ENCODE measurements around the gene LCMT1. TPM values are rescaled to one million over a fixed set of nuclear protein-coding genes. Genes with fewer than 3 reads are reported as not detected.

The LCMT1 gene
- total and polyA plus RNA-seq, 2 of the 13 experiments (the other 11 are each of a cell fraction or from before 2014, with no cell fraction given): 41.2 to 48.7 TPM

GRCh38 chr16:25177831-25178688 is 66.5 kb downstream of the LCMT1 start (continued):
- peak; percentile 44 for TF ChIP-seq RBM22 (optimal IDR thresholded peaks at IDR 0.05; ENCODE audit: low read length)
- TF ChIP-seq ATF7 (IDR thresholded peaks at IDR 0.05): no peak
- TF ChIP-seq ATF7 (CRISPR knock-in tag; IDR thresholded peaks at IDR 0.05): peak; percentile 95
- TF ChIP-seq PBX2 (CRISPR knock-in tag; IDR thresholded peaks at IDR 0.05): no peak
- TF ChIP-seq AKAP8 (CRISPR knock-in tag; IDR thresholded peaks at IDR 0.05): peak; percentile 90; the same call in 1 of the 2 replicates
- peak in 1 of 2 experiments; percentile 95; a peak in 2 of 4 replicates for TF ChIP-seq KLF16 (CRISPR knock-in tag; IDR thresholded peaks at IDR 0.05)
- no peak for TF ChIP-seq ARNT (IDR thresholded peaks at IDR 0.05)
- TF ChIP-seq CBX5 (CRISPR knock-in tag; IDR thresholded peaks at IDR 0.05; ENCODE audit: borderline replicate concordance): peak; percentile 98; the same call in 1 of the 2 replicates
- TF ChIP-seq, protein P1, sequence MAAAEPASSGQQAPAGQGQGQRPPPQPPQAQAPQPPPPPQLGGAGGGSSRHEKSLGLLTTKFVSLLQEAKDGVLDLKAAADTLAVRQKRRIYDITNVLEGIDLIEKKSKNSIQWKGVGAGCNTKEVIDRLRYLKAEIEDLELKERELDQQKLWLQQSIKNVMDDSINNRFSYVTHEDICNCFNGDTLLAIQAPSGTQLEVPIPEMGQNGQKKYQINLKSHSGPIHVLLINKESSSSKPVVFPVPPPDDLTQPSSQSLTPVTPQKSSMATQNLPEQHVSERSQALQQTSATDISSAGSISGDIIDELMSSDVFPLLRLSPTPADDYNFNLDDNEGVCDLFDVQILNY (CRISPR knock-in tag; conservative IDR thresholded peaks at IDR 0.05): no peak; the same call in 1 of the 2 replicates
- TF ChIP-seq ZBTB46 (CRISPR knock-in tag; IDR thresholded peaks at IDR 0.05; ENCODE audit: borderline replicate concordance): peak; percentile 44; the same call in 1 of the 2 replicates
- no peak for TF ChIP-seq ZBTB44 (CRISPR knock-in tag; IDR thresholded peaks at IDR 0.05)
- TF ChIP-seq ZNF143 (CRISPR knock-in tag; IDR thresholded peaks at IDR 0.05): peak; percentile 60; the same call in 1 of the 2 replicates
- TF ChIP-seq ZNF225 (CRISPR knock-in tag; IDR thresholded peaks at IDR 0.05): peak; percentile 78
- TF ChIP-seq ZNF207 (IDR thresholded peaks at IDR 0.05; ENCODE audit: borderline replicate concordance): no peak
- TF ChIP-seq ZFP36L2 (CRISPR knock-in tag; IDR thresholded peaks at IDR 0.05): no peak
- TF ChIP-seq NR2C2 (CRISPR knock-in tag; IDR thresholded peaks at IDR 0.05; ENCODE audit: borderline replicate concordance): peak; percentile 95
- no peak for TF ChIP-seq ATM (IDR thresholded peaks at IDR 0.05; ENCODE audit: borderline replicate concordance)
- TF ChIP-seq ZNF792 (CRISPR knock-in tag; IDR thresholded peaks at IDR 0.05): peak; percentile 99
- TF ChIP-seq ZFP37 (CRISPR knock-in tag; IDR thresholded peaks at IDR 0.05; ENCODE audit: borderline replicate concordance): peak; percentile 58
- TF ChIP-seq RFX3 (CRISPR knock-in tag; IDR thresholded peaks at IDR 0.05): peak; percentile 7
- peak; percentile 85 for TF ChIP-seq CREM (IDR thresholded peaks at IDR 0.05)
- no peak for TF ChIP-seq CREM (CRISPR knock-in tag; IDR thresholded peaks at IDR 0.05)
- TF ChIP-seq, protein P2, sequence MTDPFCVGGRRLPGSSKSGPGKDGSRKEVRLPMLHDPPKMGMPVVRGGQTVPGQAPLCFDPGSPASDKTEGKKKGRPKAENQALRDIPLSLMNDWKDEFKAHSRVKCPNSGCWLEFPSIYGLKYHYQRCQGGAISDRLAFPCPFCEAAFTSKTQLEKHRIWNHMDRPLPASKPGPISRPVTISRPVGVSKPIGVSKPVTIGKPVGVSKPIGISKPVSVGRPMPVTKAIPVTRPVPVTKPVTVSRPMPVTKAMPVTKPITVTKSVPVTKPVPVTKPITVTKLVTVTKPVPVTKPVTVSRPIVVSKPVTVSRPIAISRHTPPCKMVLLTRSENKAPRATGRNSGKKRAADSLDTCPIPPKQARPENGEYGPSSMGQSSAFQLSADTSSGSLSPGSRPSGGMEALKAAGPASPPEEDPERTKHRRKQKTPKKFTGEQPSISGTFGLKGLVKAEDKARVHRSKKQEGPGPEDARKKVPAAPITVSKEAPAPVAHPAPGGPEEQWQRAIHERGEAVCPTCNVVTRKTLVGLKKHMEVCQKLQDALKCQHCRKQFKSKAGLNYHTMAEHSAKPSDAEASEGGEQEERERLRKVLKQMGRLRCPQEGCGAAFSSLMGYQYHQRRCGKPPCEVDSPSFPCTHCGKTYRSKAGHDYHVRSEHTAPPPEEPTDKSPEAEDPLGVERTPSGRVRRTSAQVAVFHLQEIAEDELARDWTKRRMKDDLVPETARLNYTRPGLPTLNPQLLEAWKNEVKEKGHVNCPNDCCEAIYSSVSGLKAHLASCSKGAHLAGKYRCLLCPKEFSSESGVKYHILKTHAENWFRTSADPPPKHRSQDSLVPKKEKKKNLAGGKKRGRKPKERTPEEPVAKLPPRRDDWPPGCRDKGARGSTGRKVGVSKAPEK (CRISPR knock-in tag; IDR thresholded peaks at IDR 0.05; ENCODE audit: borderline replicate concordance): peak; percentile 99
